Measurements from ENCODE around the gene RPL15.

GRCh38 chr3:23888617-23889228 lies 28.2 kb upstream of the RPL15 start:
- TF ChIP-seq CTCF (IDR thresholded peaks at IDR 0.05; ENCODE audit: insufficient read depth, low read length) = peak; percentile 42
- no peak for TF ChIP-seq POLR2AphosphoS5 (IDR thresholded peaks at IDR 0.05; ENCODE audit: low read depth)
- TF ChIP-seq REST (IDR thresholded peaks at IDR 0.05; ENCODE audit: insufficient replicate concordance, low read depth) = no peak

Measured in HL-60 (cell line).